Measurements from ENCODE around the gene TPX2.

The TPX2 gene

GRCh38 chr20:31833931-31834521, 94.9 kb downstream of the TPX2 start:
- no peak for DNase-seq (ENCODE audit: low spot score)

- no peak for DNase-seq (ENCODE audit: low spot score)
These were observed 96.5 kb downstream of the TPX2 start for GRCh38 chr20:31835554-31835953.

DNA sequence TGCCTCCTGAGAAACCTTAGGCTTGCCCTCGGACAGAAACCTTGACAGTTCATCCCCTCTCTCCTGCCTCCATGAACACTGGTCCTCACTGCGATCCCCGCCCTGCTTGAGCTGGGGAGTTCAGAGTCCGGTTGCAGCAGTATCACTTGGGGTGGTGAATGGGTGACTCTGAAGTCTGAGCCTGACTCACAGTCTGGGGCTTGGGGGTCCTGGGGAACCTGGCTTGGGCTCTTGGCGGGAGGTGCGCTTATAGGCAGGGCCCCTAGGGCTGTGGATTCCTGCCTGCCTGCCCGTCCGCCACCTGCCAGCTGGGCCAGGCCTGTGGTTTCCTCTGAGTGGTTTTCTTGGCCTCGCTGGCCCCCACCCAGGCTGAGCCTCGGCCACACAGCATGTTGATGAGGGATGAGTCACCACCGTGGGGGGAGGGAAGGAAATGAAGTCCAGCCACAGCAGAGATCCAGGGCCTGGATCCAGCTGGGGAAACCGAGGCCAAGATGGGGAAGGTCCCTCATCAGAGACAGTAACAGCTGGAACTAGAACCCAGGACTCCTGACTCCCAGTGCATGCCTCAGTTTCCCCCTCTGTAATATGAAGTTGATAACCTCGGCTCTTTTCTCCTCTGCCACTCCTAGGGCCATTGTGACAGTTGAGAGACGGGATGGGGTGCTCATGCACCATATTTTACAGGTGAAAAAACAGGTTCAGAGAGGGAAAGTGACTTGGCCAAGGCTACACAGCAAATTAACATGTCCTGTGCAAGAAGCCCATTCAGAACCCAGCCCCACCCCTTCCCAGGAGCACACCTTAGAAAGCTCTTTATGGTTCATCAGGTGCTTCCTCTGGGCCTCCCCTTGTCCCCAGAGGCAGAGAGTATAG, 97.1 kb downstream of the TPX2 start:
- peak; percentile 96 for DNase-seq (ENCODE audit: low spot score)

GRCh38 chr20:31836853-31837608, 97.9 kb downstream of the TPX2 start:
- DNase-seq (ENCODE audit: low spot score), result no peak

DNA sequence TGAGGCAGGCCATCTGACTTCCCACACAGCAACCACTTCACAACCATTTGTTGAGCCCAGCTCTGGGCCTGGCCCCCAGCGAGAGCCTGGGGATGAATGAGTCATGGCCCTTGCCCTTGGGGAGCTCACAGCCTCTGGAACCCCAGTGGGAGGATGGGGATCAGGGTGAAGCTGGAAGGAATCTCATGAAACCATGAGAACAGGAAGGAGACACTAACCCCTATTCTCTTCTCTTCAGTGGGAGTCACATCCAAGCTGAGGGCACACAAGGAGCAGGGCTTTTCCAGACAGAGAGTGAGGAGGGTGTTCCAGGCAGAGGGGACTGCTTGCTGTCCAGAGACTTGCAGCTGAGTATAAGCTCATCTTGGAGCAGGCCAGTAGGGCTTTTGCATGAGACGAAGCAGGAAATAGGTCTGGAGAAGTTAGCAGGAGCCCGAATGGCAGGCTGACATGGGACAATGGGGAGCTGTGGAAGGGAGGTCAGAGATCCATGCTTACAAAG, 98.9 kb downstream of the TPX2 start:
- DNase-seq (ENCODE audit: low spot score), result peak; percentile 64

- no peak for DNase-seq (ENCODE audit: low spot score)
These were observed 99.7 kb downstream of the TPX2 start for GRCh38 chr20:31838646-31839292.

GRCh38 chr20:31839782-31840487, 100.8 kb downstream of the TPX2 start:
- DNase-seq (ENCODE audit: low spot score), result no peak

- peak; percentile 25 for DNase-seq (ENCODE audit: low spot score)
These were observed 102.1 kb downstream of the TPX2 start for GRCh38 chr20:31840906-31841816.

DNA sequence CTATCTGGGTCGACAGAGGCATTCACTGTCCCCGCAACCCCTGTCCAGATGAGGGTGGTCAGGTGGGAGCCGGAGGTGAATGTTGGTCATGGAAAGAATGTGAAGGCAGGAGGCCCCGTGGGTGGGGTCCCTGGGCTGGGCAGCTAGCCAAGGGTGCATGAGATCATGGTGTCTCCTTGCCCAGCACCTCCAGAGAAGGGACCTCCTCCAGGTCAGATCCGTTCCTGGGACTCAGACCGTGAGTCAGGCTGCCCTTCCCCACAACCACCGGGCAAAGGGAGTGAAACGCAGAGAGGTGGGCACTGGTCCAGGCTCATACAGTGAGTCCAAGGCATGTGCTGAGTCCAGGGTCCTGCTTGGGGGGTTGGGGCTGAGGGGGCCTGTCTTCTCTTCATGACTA, 102.8 kb downstream of the TPX2 start:
- peak; percentile 19 for DNase-seq (ENCODE audit: low spot score)

- peak; percentile 25 for DNase-seq (ENCODE audit: low spot score)
These were observed 103.5 kb downstream of the TPX2 start for GRCh38 chr20:31842471-31843157.

- DNase-seq (ENCODE audit: low spot score), result no peak
These were observed 104.2 kb downstream of the TPX2 start for GRCh38 chr20:31843288-31843687.

DNA sequence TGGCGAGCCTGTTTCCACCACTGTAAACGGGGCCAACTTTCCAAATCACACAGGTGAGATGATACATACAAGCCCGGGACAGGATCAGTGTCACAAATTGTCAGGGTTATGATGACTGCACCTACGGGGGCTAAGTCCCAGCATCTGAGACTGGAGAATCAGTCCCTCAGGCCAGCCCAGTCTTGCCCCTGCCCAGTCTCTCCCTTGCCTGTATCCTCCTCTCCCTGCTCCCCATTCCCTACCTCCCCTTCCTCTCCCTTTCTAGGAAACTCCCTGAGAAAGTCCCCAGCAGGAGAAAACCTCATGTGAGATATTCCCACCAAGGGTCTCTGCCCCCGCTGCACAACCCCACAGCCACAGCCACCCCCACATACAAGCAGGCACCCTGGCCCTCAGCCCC, 104.8 kb downstream of the TPX2 start:
- no peak for DNase-seq (ENCODE audit: low spot score)

- DNase-seq (ENCODE audit: low spot score), result no peak
These were observed 105.7 kb downstream of the TPX2 start for GRCh38 chr20:31844737-31845299.

GRCh38 chr20:31845300-31845863, 106.3 kb downstream of the TPX2 start, which contains the start of gene FOXS1:
TSS of gene FOXS1 (minus strand) at chr20:31845604. CDS start at chr20:31845542, 62 bp downstream.
- no peak for DNase-seq (ENCODE audit: low spot score)

DNA sequence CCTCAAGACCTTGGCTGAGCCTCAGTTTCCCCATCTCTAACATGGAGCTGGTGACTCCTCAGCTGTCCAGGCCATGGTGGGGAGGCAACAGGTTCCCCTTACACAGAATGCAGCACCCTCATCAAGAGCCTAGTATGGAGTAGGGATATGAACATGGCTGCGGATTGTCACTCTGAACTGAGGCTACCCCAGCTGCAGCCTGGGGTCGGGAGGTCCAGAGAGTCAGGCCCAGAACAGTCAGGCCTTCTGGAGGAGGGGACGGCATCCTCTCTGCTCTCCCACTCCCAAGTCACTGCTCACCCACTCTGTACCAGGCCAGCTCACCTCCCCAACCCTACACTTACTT, 107.7 kb downstream of the TPX2 start:
- no peak for DNase-seq (ENCODE audit: low spot score)

DNA sequence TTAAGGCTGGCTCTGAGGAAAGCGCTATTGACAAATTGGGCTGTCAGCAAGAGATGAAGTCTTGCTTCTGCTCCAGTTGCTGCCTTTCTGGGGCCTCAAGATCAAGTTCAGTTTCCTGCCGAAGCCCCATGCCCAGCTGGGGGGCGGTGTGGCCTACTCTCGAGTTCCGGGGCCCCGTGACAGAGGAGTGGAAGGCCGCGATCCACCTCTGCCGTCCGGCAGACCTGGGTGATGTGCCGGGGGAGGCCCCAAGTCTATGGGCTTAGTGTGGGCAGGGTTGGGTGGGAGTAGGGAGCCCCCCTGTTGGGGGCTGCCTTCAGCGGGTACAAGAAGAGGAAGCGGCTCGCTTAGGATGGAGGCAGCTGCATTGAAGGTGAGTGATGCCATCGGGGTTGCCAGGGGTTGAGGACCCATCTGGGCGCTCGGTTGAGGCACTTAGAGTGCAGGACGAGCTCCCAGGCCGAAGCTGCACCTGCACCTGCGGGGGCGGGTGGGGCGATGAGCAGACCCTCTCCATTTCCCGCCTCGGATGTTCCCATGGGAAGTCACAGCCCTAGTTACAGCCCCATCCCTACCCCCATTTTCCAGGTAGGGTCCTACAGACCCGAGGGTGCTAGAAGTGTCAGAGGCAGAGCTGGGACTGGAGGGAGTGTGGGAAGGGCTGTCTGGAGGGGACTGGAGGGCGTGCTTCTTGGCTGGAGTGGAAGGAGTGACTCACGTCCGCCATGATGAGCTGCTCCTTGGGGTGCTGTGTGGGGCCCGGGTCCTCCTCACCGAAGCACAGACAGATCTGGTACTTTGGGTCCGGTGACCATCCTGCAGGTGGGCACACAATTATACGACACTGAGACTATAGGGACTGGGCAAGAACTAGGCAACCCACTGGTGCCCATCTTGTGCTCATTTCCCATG, 109.3 kb downstream of the TPX2 start:
- DNase-seq (ENCODE audit: low spot score), result no peak

- DNase-seq (ENCODE audit: low spot score), result no peak
These were observed 110.3 kb downstream of the TPX2 start for GRCh38 chr20:31849306-31849930.
